K562 (cell line): Measurements from ENCODE around the gene UNC80. TPM values are rescaled to one million over a fixed set of nuclear protein-coding genes. Genes with fewer than 3 reads are reported as not detected.

Experiments used
- ATAC-seq: fragments of 200-7000 bp; cut with Tn5 transposase; 3 replicates; pipeline ENCODE4 v1.9.1; 2020; ENCODE audit warnings: moderate library complexity
- BruUV-seq: library from RNA; stranded (reverse); fragments of 400-500 nt; replicated peaks from 2 replicates; lab custom pipeline; 2021; lab: Mats Ljungman, UMichigan
- CTCF ChIA-PET: fragments of 300-600 bp; formaldehyde crosslinking; extraction: SDS; loops from one replicate; lab custom pipeline; 2021; ENCODE audit warnings: low intra/inter-chr PET ratio; lab: Yijun Ruan, JAX
- POLR2A ChIA-PET: fragments of 300-600, 350-650 bp; sonication (Branson Sonifier 250); formaldehyde crosslinking; extraction: SDS; loops from one replicate; lab custom pipeline; 2021; ENCODE audit warnings: antibody characterized with exemption, inconsistent platforms; lab: Yijun Ruan, JAX
- DNase-seq, 4 experiments: peaks; one replicate each; pipeline versions ENCODE4 v3.0.0 to v3.0.0-alpha.2; 2011 to 2018; ENCODE audit warnings: low spot score in 3 of 4, mixed read lengths in 3 of 4; ENCODE audit errors: extremely low read depth in 1 of 4
- FAIRE-seq: peaks from 2 replicates; lab custom pipeline; 2011; peaks lifted over from hg19 to GRCh38; lab: Jason Lieb, UNC
- H2AFZ ChIP-seq: 2 replicates; pipeline ENCODE4 v1.6.0; 2011; ENCODE audit warnings: low read depth, low read length, control low read depth, inconsistent platforms
- H3K27ac ChIP-seq: fragments of 200-600 bp; 3 replicates; pipeline ENCODE4 v1.8.0; 2011; ENCODE audit warnings: low read depth, mild to moderate bottlenecking, control low read depth, inconsistent platforms, low read length, moderate library complexity, mixed read lengths; ENCODE audit errors: extremely low read depth
- H3K27me3 ChIP-seq, 2 experiments: fragments of 300-600 bp in 1 of 2; 2 replicates in 1 of 2; 3 replicates in 1 of 2; pipeline versions ENCODE4 v1.6.0 to v1.8.0; 2011; ENCODE audit warnings: inconsistent platforms in 2 of 2, low read length in 2 of 2, mild to moderate bottlenecking in 1 of 2, mixed read lengths in 1 of 2, moderate library complexity in 1 of 2; ENCODE audit not compliant: control insufficient read depth in 2 of 2, insufficient read depth in 2 of 2
- H3K36me3 ChIP-seq: fragments of 300-600 bp; 3 replicates; pipeline ENCODE4 v1.8.0; 2011; ENCODE audit warnings: mild to moderate bottlenecking, low read length, inconsistent platforms; ENCODE audit not compliant: control insufficient read depth, insufficient read depth
- H3K4me1 ChIP-seq, 2 experiments: fragments of 200-600 bp in 1 of 2; replicated peaks in 1 of 2; 2 replicates in 1 of 2; 3 replicates in 1 of 2; pipeline versions ENCODE4 v1.5.1 to v1.8.0; 2011; ENCODE audit warnings: inconsistent platforms in 2 of 2, low read length in 2 of 2, mild to moderate bottlenecking in 1 of 2, mixed read lengths in 1 of 2, moderate library complexity in 1 of 2; ENCODE audit not compliant: control insufficient read depth in 2 of 2, insufficient read depth in 2 of 2
- H3K4me2 ChIP-seq: 2 replicates; pipeline ENCODE4 v1.6.1; 2011; ENCODE audit warnings: low read length, control low read depth, inconsistent platforms, mixed read lengths; ENCODE audit not compliant: insufficient read depth
- H3K4me3 ChIP-seq: fragments of 200-600 bp; sonication (generic), shearing (Covaris generic); 2 replicates; pipeline ENCODE4 v1.5.1; 2016; ENCODE audit warnings: control low read depth, inconsistent platforms
- H3K79me2 ChIP-seq: fragments of 200-600 bp; 3 replicates; pipeline ENCODE4 v1.8.0; 2011; ENCODE audit warnings: low read length, inconsistent platforms; ENCODE audit not compliant: control insufficient read depth, insufficient read depth
- H3K9ac ChIP-seq, 2 experiments: 2 replicates each; pipeline versions ENCODE4 v1.6.0 to v1.6.1; 2011; ENCODE audit warnings: low read depth in 2 of 2, low read length in 2 of 2, control low read depth in 1 of 2, inconsistent platforms in 1 of 2, mild to moderate bottlenecking in 1 of 2, mixed read lengths in 1 of 2; ENCODE audit not compliant: insufficient read depth in 1 of 2
- H3K9me1 ChIP-seq: one replicate; pipeline ENCODE4 v1.6.0; 2011; ENCODE audit warnings: inconsistent platforms, mild to moderate bottlenecking, low read length, moderate library complexity; ENCODE audit not compliant: control insufficient read depth, insufficient read depth
- H3K9me3 ChIP-seq: replicated peaks from 2 replicates; pipeline ENCODE4 v1.5.1; 2011; ENCODE audit warnings: low read depth, low read length, inconsistent platforms; ENCODE audit not compliant: control insufficient read depth, insufficient read depth
- H4K20me1 ChIP-seq: replicated peaks from 2 replicates; pipeline ENCODE4 v1.6.1; 2011; ENCODE audit warnings: low read length, inconsistent platforms, mixed read lengths; ENCODE audit not compliant: control insufficient read depth, insufficient read depth
- CREB1 ChIP-seq, 2 experiments: sonication (generic) in 1 of 2; formaldehyde crosslinking in 1 of 2; IDR thresholded peaks; 2 replicates each; pipeline versions ENCODE4 v1.6.1 to v1.8.0; 2012 to 2022; ENCODE audit warnings: inconsistent platforms in 1 of 2, mild to moderate bottlenecking in 1 of 2, missing genetic modification reagents in 1 of 2, moderate library complexity in 1 of 2
- EGR1 ChIP-seq: fragments of 450-650 bp; conservative IDR thresholded peaks from 2 replicates; pipeline ENCODE4 v1.6.1; 2017; ENCODE audit warnings: mild to moderate bottlenecking
- KDM5B ChIP-seq: fragments of 200-600 bp; sonication (generic); IDR thresholded peaks from 2 replicates; pipeline ENCODE4 v1.6.1; 2012; ENCODE audit warnings: low read depth, mild to moderate bottlenecking, moderate library complexity, low read length, control low read depth, inconsistent platforms; ENCODE audit not compliant: insufficient replicate concordance
- PHF20 ChIP-seq: fragments of 450-650 bp; IDR thresholded peaks from 2 replicates; pipeline ENCODE4 v1.6.1; 2018; ENCODE audit not compliant: partially characterized antibody
- ZNF263 ChIP-seq: sonication (generic); formaldehyde crosslinking; IDR thresholded peaks from 2 replicates; pipeline ENCODE4 v1.8.0; 2022; ENCODE audit warnings: mild to moderate bottlenecking, missing genetic modification reagents, borderline replicate concordance
- WGBS: fragments of 100-300 bp; shearing (Covaris generic); methylation state at CpG from one replicate; pipeline ENCODE4 v1.1.6; 2016; ENCODE audit warnings: low coverage, mixed read lengths; ENCODE audit not compliant: insufficient coverage; ENCODE audit errors: missing lambda C conversion rate; 5-methylcytosine and 5-hydroxymethylcytosine counted together
- in situ Hi-C: fragments of 300-500 bp; cut with MboI; formaldehyde crosslinking; loops from 4 replicates; pipeline ENCODE4 v1.15.0; 2018; ENCODE audit warnings: inconsistent platforms, mixed read lengths
- intact Hi-C: fragments of 100-400 bp; cut with micrococcal nuclease; formaldehyde crosslinking; loops from 2 replicates; pipeline ENCODE4 v1.14.2; 2022
- polyA plus RNA-seq, 8 experiments: library from polyadenylated mRNA; depleted of rRNA in 4 of 8; stranded (reverse) in 5 of 8; unstranded in 3 of 8; fragments of >200 nt; fragmentation: Nextera tagmentation in 2 of 8; fragmentation: Illumina TruSeq in 1 of 8; extraction: Ambion mirVana in 2 of 8; extraction: Trizol in 1 of 8; gene quantifications; 2 replicates each; pipeline versions ENCODE4 v1.2.1 to v1.2.3, GENCODE V29; 2011 to 2014; ENCODE audit warnings: inconsistent platforms in 1 of 8, missing spikeins in 1 of 8
- total RNA-seq, 7 experiments: library from RNA; depleted of rRNA in 6 of 7; stranded (reverse); fragments of >200 nt in 6 of 7; fragmentation: Illumina TruSeq in 2 of 7; extraction: Trizol in 2 of 7; gene quantifications; 2 replicates each; pipeline versions ENCODE4 v1.2.1 to v1.2.3, GENCODE V29; 2011 to 2021; ENCODE audit warnings: low replicate concordance in 1 of 7
- TF ChIP-seq, protein P1 (sequence below): fragments of 450-650 bp; IDR thresholded peaks from 2 replicates; pipeline ENCODE4 v1.6.1; 2016; ENCODE audit warnings: low read depth, mild to moderate bottlenecking, moderate library complexity
- TF ChIP-seq, protein P2 (sequence below): sonication (generic); formaldehyde crosslinking; IDR thresholded peaks from 2 replicates; pipeline ENCODE4 v1.5.0; 2020; ENCODE audit warnings: missing genetic modification reagents
- TF ChIP-seq, protein P3 (sequence below): fragments of 250-450 bp; sonication (Bioruptor Pico); IDR thresholded peaks from 2 replicates; pipeline ENCODE4 v1.5.0; 2021
- TF ChIP-seq, protein P4 (sequence below): fragments of 150-350 bp; IDR thresholded peaks from 2 replicates; pipeline ENCODE4 v1.6.1; 2014; ENCODE audit warnings: low read depth, mild to moderate bottlenecking, low read length, borderline replicate concordance
- TF ChIP-seq, protein P5 (sequence below), 2 experiments: fragments of 450-650 bp; IDR thresholded peaks; 2 replicates each; pipeline ENCODE4 v1.6.1; 2018; ENCODE audit warnings: mild to moderate bottlenecking in 2 of 2, low read depth in 1 of 2; ENCODE audit not compliant: partially characterized antibody in 2 of 2

The UNC80 gene
- total and polyA plus RNA-seq, 9 of the 15 experiments (the other 6 are each of a cell fraction or from before 2014, with no cell fraction given) = under 0.01 to 0.04 (median 0.01) TPM; not detected in 5

DNA sequence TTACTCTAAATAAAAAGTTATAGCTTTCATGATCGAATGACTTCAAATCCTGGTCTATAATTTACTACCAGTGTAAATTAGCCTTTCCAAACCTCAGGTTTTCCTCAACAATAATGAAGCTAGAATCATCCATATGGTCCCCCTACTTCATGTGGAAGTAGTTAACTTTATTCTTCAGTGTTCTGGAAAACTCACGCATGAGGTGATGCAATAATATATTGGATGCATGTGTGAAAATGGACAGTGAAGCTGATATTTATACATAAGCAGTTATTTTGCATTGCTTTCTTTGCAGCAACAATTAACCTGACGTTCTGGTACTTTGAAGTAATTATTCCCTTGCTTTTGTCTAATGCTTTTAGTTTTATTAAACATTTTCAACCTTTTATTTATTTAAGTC is 18.6 kb upstream of the UNC80 start:
- H4K20me1 ChIP-seq = no peaks in the 10 kb centered on the region
- H3K27me3 ChIP-seq = no peaks in the 10 kb centered on the region
- no peak overlapping the region for H3K4me3 ChIP-seq
- H3K9ac ChIP-seq = no peak overlapping the region
- FAIRE-seq = no peak
- H3K9me3 ChIP-seq = no peaks in the 10 kb centered on the region
- intact Hi-C loops = no loop called here
- H3K4me2 ChIP-seq = no peak overlapping the region
- ATAC-seq = no peak
- H3K36me3 ChIP-seq = no peaks in the 10 kb centered on the region
- H2AFZ ChIP-seq = no peak overlapping the region
- H3K4me1 ChIP-seq = no peaks in the 10 kb centered on the region
- H3K79me2 ChIP-seq = no peaks in the 10 kb centered on the region
- DNase-seq = no peak
- 0% methylated on average over 2 of the region's 3 CpGs for WGBS
- BruUV-seq = no TSS peak
- H3K27ac ChIP-seq = no peak overlapping the region
- POLR2A ChIA-PET = no interaction called here
- in situ Hi-C loops = no loop called here
- H3K9me1 ChIP-seq = no peaks in the 10 kb centered on the region
- CTCF ChIA-PET = no interaction called here
- TF ChIP-seq CREB1 (IDR thresholded peaks at IDR 0.05) (no peak), CREB1 (CRISPR knock-in tag; IDR thresholded peaks at IDR 0.05) (no peak), EGR1 (no peak), PHF20 (no peak), KDM5B (no peak), ZNF263 (CRISPR knock-in tag) (no peak)
- TF ChIP-seq, protein P1, sequence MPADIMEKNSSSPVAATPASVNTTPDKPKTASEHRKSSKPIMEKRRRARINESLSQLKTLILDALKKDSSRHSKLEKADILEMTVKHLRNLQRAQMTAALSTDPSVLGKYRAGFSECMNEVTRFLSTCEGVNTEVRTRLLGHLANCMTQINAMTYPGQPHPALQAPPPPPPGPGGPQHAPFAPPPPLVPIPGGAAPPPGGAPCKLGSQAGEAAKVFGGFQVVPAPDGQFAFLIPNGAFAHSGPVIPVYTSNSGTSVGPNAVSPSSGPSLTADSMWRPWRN = no peak
- TF ChIP-seq, protein P2, sequence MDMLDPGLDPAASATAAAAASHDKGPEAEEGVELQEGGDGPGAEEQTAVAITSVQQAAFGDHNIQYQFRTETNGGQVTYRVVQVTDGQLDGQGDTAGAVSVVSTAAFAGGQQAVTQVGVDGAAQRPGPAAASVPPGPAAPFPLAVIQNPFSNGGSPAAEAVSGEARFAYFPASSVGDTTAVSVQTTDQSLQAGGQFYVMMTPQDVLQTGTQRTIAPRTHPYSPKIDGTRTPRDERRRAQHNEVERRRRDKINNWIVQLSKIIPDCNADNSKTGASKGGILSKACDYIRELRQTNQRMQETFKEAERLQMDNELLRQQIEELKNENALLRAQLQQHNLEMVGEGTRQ = no peak
- TF ChIP-seq, protein P3, sequence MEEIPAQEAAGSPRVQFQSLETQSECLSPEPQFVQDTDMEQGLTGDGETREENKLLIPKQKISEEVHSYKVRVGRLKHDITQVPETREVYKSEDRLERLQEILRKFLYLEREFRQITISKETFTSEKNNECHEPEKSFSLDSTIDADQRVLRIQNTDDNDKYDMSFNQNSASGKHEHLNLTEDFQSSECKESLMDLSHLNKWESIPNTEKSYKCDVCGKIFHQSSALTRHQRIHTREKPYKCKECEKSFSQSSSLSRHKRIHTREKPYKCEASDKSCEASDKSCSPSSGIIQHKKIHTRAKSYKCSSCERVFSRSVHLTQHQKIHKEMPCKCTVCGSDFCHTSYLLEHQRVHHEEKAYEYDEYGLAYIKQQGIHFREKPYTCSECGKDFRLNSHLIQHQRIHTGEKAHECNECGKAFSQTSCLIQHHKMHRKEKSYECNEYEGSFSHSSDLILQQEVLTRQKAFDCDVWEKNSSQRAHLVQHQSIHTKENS (CRISPR knock-in tag) = no peak
- TF ChIP-seq, protein P4, sequence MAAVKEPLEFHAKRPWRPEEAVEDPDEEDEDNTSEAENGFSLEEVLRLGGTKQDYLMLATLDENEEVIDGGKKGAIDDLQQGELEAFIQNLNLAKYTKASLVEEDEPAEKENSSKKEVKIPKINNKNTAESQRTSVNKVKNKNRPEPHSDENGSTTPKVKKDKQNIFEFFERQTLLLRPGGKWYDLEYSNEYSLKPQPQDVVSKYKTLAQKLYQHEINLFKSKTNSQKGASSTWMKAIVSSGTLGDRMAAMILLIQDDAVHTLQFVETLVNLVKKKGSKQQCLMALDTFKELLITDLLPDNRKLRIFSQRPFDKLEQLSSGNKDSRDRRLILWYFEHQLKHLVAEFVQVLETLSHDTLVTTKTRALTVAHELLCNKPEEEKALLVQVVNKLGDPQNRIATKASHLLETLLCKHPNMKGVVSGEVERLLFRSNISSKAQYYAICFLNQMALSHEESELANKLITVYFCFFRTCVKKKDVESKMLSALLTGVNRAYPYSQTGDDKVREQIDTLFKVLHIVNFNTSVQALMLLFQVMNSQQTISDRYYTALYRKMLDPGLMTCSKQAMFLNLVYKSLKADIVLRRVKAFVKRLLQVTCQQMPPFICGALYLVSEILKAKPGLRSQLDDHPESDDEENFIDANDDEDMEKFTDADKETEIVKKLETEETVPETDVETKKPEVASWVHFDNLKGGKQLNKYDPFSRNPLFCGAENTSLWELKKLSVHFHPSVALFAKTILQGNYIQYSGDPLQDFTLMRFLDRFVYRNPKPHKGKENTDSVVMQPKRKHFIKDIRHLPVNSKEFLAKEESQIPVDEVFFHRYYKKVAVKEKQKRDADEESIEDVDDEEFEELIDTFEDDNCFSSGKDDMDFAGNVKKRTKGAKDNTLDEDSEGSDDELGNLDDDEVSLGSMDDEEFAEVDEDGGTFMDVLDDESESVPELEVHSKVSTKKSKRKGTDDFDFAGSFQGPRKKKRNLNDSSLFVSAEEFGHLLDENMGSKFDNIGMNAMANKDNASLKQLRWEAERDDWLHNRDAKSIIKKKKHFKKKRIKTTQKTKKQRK = no peak
- TF ChIP-seq, protein P5, sequence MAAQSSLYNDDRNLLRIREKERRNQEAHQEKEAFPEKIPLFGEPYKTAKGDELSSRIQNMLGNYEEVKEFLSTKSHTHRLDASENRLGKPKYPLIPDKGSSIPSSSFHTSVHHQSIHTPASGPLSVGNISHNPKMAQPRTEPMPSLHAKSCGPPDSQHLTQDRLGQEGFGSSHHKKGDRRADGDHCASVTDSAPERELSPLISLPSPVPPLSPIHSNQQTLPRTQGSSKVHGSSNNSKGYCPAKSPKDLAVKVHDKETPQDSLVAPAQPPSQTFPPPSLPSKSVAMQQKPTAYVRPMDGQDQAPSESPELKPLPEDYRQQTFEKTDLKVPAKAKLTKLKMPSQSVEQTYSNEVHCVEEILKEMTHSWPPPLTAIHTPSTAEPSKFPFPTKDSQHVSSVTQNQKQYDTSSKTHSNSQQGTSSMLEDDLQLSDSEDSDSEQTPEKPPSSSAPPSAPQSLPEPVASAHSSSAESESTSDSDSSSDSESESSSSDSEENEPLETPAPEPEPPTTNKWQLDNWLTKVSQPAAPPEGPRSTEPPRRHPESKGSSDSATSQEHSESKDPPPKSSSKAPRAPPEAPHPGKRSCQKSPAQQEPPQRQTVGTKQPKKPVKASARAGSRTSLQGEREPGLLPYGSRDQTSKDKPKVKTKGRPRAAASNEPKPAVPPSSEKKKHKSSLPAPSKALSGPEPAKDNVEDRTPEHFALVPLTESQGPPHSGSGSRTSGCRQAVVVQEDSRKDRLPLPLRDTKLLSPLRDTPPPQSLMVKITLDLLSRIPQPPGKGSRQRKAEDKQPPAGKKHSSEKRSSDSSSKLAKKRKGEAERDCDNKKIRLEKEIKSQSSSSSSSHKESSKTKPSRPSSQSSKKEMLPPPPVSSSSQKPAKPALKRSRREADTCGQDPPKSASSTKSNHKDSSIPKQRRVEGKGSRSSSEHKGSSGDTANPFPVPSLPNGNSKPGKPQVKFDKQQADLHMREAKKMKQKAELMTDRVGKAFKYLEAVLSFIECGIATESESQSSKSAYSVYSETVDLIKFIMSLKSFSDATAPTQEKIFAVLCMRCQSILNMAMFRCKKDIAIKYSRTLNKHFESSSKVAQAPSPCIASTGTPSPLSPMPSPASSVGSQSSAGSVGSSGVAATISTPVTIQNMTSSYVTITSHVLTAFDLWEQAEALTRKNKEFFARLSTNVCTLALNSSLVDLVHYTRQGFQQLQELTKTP (IDR thresholded peaks at IDR 0.05; ENCODE audit: low read depth in 1 of 2, partially characterized antibody in 2 of 2) = no peak
